HG02938 (cell line): ENCODE results near the gene KRTAP5-9.
"Not testable (repeated sequence)": the region's sequence is repeated elsewhere in the genome, so short reads cannot be mapped to it uniquely, and the experiment has no call there.

Source experiments
- ATAC-seq: cut with Tn5 transposase; IDR thresholded peaks from one replicate; pipeline ENCODE4 v1.9.1; 2021; ENCODE audit warnings: mild to moderate bottlenecking, moderate library complexity; ENCODE audit not compliant: unreplicated experiment

Gene KRTAP5-9

DNA sequence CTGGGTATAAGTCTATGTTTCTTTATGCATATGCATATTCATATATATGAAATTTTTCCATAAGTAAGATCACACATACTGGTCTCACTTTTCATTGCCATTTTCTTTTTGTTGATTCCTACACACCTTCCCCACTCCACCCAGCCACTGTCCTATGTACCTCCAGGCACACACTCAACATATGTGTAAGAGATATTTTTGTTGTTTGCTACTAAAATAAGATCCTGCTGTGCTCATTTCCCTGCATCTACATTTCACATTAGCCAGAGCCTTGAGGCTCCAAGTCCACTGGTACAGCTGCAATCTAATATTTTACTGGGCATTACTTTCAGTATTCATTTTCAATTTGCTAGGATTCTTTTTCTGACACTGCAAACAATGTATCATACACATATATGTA, 9.0 kb downstream of the KRTAP5-9 start:
- ATAC-seq: no peak

DNA sequence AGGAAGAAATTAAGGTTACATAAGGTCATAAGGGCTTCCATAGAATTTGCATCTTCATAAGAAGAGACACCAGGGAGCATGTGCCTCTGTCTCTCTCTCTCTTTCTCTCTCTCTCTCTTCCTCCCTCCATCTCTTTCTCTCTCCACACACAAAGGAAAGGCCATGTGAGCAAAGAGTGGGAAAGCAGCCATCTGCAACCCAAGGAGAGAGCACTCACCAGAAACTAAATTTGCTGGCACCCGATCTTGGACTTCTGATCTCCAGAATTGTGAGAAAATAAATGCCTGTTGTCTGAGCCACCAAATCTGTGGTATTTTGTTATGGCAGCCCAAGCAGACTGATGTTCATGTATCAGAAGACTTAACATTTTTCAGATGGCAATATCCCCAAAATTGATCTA, 10.8 kb downstream of the KRTAP5-9 start:
- ATAC-seq: no peak

DNA sequence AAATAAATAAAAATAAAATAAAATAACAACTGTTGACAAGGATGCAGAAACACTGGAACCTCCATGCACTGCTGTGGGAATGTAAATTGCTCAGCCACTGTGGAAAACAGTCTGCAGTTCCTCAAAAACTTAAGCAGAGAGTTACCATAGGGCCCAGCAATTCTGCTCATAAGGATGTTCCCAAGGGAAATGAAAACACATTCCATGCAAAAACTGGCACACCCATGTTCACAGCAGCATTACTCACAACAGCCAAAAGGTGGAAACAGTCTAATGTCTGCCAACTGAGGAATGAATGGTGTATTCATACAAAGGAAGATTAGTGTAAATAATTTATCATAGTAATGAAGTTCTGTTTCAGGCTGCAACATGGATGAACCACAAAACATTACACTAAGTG, 13.9 kb downstream of the KRTAP5-9 start:
- no peak for ATAC-seq

GRCh38 chr11:71563406-71563805, 15.2 kb downstream of the KRTAP5-9 start:
- no peak for ATAC-seq

- ATAC-seq: no peak
These were observed 16.2 kb downstream of the KRTAP5-9 start for GRCh38 chr11:71564430-71564829.

DNA sequence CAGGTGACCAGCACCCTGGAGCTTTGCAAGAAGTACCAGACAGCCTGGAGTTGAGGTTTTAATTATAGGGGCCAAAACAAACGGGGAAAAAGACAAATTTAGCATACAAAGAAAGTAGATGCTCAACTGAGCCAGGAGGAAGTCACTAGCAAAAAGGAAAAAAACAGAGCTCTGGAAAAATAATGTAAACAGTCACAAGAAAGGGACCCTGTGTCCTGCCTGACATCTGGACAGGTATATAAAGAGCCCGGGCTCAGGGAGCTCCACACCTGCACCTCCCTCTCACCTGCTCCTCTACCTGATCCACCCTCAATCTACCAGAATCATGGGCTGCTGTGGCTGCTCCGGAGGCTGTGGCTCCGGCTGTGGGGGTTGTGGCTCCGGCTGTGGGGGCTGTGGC, 17.0 kb downstream of the KRTAP5-9 start, which contains the start of gene KRTAP5-10:
TSS of gene KRTAP5-10 (plus strand) at position 301 of the 400 bp plus-strand sequence. CDS start at position 326, 25 bp downstream.
- no peak for ATAC-seq

DNA sequence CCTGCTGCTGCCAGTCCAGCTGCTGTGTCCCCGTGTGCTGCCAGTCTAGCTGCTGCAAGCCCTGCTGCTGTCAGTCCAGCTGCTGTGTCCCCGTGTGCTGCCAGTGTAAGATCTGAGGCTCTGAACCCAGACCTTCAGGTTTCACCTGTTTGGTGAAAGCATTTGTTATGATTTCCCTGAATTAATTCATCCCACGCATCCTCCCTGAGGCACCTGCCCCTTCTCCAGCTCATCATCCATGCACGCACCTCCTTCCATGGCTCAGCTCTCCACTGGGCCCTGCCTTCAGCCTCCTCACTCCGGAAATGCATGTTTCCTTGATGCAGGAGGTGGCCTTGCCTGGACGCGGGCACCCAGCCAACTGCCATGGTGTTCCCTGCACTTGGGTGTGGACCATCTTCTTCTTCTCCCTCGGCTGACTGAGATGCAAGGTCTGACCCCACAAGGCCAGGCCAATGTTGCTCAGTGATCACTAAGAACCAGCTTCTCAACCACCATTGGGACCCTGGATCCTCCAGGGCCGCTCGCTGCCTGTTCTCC, 17.9 kb downstream of the KRTAP5-9 start:
- no peak for ATAC-seq

DNA sequence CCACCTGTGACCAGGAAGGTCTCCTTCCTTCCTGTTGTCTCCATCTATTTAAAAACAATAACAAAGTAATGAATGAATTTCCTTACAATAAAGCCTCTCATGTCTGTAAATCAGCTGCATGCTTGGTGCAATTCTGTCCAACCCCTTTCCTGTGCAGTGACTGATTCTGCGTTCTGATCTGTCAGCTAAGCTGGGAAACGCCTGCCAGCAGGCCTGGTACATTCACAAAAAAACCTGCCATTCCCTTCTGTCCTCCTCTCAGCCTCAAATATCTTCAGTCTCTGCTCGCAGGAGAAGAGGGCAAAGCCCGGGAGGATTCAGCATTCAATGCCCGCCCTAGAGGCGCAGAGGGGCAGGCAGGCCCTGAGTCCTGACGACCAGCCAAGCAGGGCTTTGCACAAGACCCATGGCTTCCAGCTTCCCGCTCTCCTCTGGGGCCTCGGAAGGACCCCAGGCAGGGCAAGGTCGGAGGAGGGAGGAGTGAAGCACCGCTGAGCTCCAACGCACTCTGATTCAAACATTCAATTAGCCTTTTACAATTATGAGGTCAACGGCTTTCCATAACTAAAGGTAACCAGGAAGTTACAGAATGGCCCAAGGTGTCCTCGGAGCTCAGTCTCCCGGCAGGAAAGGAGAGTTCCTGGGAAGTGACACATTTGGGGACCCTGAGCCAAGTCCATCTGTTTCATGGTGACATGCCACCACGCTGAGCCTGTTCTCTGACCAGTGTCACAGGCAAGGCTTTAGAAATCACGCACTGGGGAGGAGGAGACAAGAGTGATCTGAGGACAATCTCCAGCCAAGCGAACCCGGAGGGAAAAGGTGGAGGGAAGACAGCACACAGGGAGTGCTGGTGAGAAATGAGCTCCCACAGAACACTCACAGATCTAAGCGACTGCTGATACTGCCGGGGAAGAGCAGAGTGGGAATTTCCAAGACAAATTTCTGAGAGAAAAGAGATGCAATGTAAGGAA, 18.7 kb downstream of the KRTAP5-9 start:
- not testable (repeated sequence) for ATAC-seq

DNA sequence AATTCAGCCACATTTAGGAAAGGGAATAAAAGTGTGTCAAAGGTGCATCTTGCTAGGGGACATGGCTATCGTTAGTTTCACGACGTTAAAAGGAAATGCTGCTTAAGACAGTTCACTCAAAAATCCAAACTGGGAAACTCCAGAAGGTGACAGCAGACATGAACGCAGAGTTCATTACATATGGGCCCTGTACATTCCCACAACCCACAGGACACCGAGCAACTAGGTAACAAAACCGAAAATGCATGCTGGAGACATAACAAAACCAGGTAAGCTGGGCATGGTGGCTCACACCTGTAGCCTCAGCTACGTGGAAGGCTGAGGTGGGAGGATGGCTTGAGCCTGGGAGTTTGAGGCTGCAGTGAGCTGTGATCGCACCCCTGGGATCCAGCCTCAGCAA, 19.4 kb downstream of the KRTAP5-9 start:
- not testable (repeated sequence) for ATAC-seq

GRCh38 chr11:71568704-71569349, 20.6 kb downstream of the KRTAP5-9 start:
- ATAC-seq: no peak

DNA sequence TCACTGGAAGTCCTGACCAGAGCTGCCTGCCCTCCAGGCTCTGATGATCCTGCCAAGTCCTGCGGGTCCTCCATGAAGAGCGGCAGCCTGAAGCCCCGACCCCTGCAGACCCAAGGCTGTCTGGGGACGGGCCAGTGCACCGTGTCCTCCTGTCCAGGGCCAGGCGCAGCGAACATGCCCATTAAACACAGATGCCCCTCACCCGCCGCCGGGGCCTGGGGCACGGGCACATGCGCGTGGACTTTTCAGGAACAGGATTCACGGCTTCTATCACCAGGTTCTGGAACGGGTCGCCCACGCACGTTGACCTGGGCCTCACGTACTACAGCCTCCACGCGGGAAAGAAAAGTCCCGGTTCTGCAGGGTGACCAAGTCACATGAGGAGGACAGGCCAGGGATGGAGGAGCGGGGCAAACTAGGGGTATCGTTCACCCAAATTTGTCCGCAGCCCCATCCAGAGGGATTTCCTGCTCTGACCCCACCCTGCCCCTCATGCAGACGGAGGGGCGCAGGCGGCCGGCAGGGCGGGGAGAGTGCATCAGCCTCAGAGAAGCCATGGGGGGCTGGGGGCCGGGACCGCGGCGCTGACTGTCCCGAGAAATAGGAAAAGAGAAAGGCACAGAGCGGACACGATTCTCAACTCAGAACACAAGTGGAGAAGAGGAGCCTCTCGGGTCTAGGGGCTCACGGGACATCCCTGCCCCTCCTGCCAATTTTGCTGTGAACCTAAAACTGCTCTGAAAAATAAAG, 23.1 kb downstream of the KRTAP5-9 start:
- ATAC-seq: not testable (repeated sequence)

DNA sequence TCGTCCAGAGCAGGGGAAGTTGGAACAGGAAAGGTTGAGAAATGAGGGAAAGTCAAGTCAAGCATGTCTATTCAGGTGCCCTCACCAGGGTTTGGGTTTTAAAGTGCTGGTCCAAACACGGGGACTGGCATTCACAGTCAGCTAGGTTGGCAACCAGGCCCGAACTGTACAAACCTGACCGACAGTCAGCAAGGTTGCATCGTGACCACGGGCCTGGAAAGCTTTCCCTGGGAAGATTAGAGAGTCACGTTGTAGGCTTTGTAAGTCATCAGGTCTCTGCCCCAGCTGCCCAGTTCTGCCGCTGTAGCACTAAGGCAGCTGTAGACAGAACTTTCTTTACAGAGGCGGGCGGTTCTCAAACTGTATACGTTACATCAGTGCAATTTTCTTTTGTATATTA, 24.6 kb downstream of the KRTAP5-9 start:
- no peak for ATAC-seq

- ATAC-seq: no peak
These were observed 26.2 kb downstream of the KRTAP5-9 start for GRCh38 chr11:71574418-71574817.

DNA sequence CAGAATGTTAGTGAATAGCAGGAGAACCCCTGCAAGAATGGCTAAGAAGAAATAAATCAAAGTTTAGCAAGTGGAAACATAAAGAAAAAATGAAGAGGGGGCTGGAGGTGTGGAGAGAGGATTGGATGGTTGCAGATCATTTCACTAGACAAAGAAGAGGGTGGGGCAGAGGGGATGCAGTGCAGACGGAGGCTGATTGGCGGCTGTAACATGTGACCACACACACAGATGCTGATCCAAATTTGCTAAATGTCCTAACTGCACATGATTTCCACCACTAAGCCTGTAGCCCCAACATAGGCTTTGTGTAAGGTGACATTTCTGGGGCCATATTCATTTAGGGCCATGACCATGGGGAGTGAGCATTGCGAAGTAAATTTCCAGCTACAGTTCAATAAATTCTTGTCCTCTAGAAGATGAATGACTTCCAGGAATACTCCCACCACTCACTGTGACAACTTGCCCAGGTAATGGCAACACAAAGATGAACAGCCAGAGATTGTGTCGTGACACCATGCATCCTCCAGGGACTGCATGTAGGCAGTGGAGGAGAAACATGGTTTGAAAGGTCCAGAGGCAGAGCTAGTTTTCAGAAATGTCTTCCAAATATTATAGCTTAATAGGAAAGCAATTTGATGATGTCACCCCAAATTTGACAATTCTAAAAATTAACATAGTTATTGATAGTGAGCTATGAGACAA, 27.7 kb downstream of the KRTAP5-9 start:
- no peak for ATAC-seq

- ATAC-seq: not testable (repeated sequence)
These were observed 28.7 kb downstream of the KRTAP5-9 start for GRCh38 chr11:71576688-71577465.

GRCh38 chr11:71577469-71578004, 29.3 kb downstream of the KRTAP5-9 start:
- ATAC-seq: no peak

- not testable (repeated sequence) for ATAC-seq
These were observed 31.3 kb downstream of the KRTAP5-9 start for GRCh38 chr11:71579513-71579912.

- ATAC-seq: no peak
These were observed 32.1 kb downstream of the KRTAP5-9 start for GRCh38 chr11:71580057-71581003.
